SK-N-SH treated with all-trans-retinoic acid at 6 μM for 48 hours (cell line): Measurements from ENCODE around the gene PRDM5.

Experiments
- ATAC-seq: fragments of 200-7000 bp; cut with Tn5 transposase; 3 replicates; pipeline ENCODE4 v1.9.1; 2020; ENCODE audit warnings: mild to moderate bottlenecking, moderate library complexity
- ARNTL ChIP-seq: fragments of 450-650 bp; formaldehyde crosslinking; IDR thresholded peaks from 2 replicates; pipeline ENCODE4 v1.5.0; 2020; ENCODE audit warnings: low read depth, mild to moderate bottlenecking, moderate library complexity, borderline replicate concordance
- BACH2 ChIP-seq: fragments of 250-450 bp; sonication (Bioruptor Pico); IDR thresholded peaks from 2 replicates; pipeline ENCODE4 v1.9.0; 2021; ENCODE audit warnings: mild to moderate bottlenecking, borderline replicate concordance
- CSDC2 ChIP-seq: fragments of 250-450 bp; sonication (Bioruptor Pico); IDR thresholded peaks from 2 replicates; pipeline ENCODE4 v1.5.0; 2020; ENCODE audit warnings: mild to moderate bottlenecking, moderate library complexity
- CSRNP3 ChIP-seq: fragments of 250-450 bp; sonication (Bioruptor Pico); IDR thresholded peaks from 2 replicates; pipeline ENCODE4 v1.5.1; 2021; ENCODE audit warnings: mild to moderate bottlenecking, moderate library complexity
- ESRRG ChIP-seq: fragments of 250-450 bp; sonication (Bioruptor Pico); IDR thresholded peaks from 2 replicates; pipeline ENCODE4 v1.6.1; 2021; ENCODE audit warnings: mild to moderate bottlenecking
- GLIS3 ChIP-seq: fragments of 250-450 bp; sonication (Bioruptor Pico); IDR thresholded peaks from 2 replicates; pipeline ENCODE4 v1.5.0; 2020; ENCODE audit warnings: mild to moderate bottlenecking, moderate library complexity
- ISL1 ChIP-seq: fragments of 250-450 bp; sonication (Bioruptor Pico); IDR thresholded peaks from 2 replicates; pipeline ENCODE4 v2.1.2; 2022; ENCODE audit warnings: mild to moderate bottlenecking, moderate library complexity
- OSR1 ChIP-seq: fragments of 250-450 bp; sonication (Bioruptor Pico); IDR thresholded peaks from 2 replicates; pipeline ENCODE4 v1.8.0; 2022; ENCODE audit warnings: moderate library complexity, mild to moderate bottlenecking, inconsistent platforms
- POU6F1 ChIP-seq: fragments of 250-450 bp; sonication (Bioruptor Pico); IDR thresholded peaks from 2 replicates; pipeline ENCODE4 v1.8.0; 2021; ENCODE audit warnings: low read depth, mild to moderate bottlenecking, moderate library complexity, borderline replicate concordance
- PPARA ChIP-seq: fragments of 250-450 bp; sonication (Bioruptor Pico); IDR thresholded peaks from 2 replicates; pipeline ENCODE4 v1.5.0; 2020; ENCODE audit warnings: mild to moderate bottlenecking, borderline replicate concordance
- RARB ChIP-seq: fragments of 250-450 bp; sonication (Bioruptor Pico); IDR thresholded peaks from 2 replicates; pipeline ENCODE4 v1.8.0; 2021; ENCODE audit warnings: mild to moderate bottlenecking, moderate library complexity
- SNAI2 ChIP-seq: fragments of 250-450 bp; sonication (Bioruptor Pico); IDR thresholded peaks from 2 replicates; pipeline ENCODE4 v1.5.0; 2020; ENCODE audit warnings: mild to moderate bottlenecking, moderate library complexity
- TCF4 ChIP-seq: fragments of 250-450 bp; sonication (Bioruptor Pico); IDR thresholded peaks from 2 replicates; pipeline ENCODE4 v1.8.0; 2021; ENCODE audit warnings: mild to moderate bottlenecking, moderate library complexity, borderline replicate concordance
- TOX ChIP-seq: fragments of 250-450 bp; sonication (Bioruptor Pico); IDR thresholded peaks from 2 replicates; pipeline ENCODE4 v1.8.0; 2021; ENCODE audit warnings: mild to moderate bottlenecking, moderate library complexity, borderline replicate concordance
- TSHZ2 ChIP-seq: fragments of 250-450 bp; sonication (Bioruptor Pico); IDR thresholded peaks from 2 replicates; pipeline ENCODE4 v1.5.0; 2020; ENCODE audit warnings: mild to moderate bottlenecking, moderate library complexity
- ZC3H10 ChIP-seq: fragments of 250-450 bp; sonication (Bioruptor Pico); IDR thresholded peaks from 2 replicates; pipeline ENCODE4 v1.5.1; 2021; ENCODE audit warnings: mild to moderate bottlenecking, moderate library complexity
- ZFP3 ChIP-seq: fragments of 250-450 bp; sonication (Bioruptor Pico); IDR thresholded peaks from 2 replicates; pipeline ENCODE4 v1.5.0; 2020; ENCODE audit warnings: mild to moderate bottlenecking, moderate library complexity
- ZFP30 ChIP-seq: fragments of 450-650 bp; formaldehyde crosslinking; IDR thresholded peaks from 2 replicates; pipeline ENCODE4 v1.5.0; 2022; ENCODE audit warnings: mild to moderate bottlenecking, moderate library complexity
- ZNF565 ChIP-seq: fragments of 450-650 bp; formaldehyde crosslinking; conservative IDR thresholded peaks from 2 replicates; pipeline ENCODE4 v1.5.0; 2020; ENCODE audit warnings: low read depth, mild to moderate bottlenecking, moderate library complexity
- ZNF70 ChIP-seq: fragments of 450-650 bp; formaldehyde crosslinking; IDR thresholded peaks from 2 replicates; pipeline ENCODE4 v1.5.0; 2020; ENCODE audit warnings: mild to moderate bottlenecking, moderate library complexity
- ZNF8 ChIP-seq: fragments of 450-650 bp; formaldehyde crosslinking; IDR thresholded peaks from 2 replicates; pipeline ENCODE4 v1.5.0; 2020; ENCODE audit warnings: mild to moderate bottlenecking, moderate library complexity

Gene PRDM5

GRCh38 chr4:120814886-120815285 is 107.6 kb downstream of the PRDM5 start (continued):
- TF ChIP-seq CSRNP3 (CRISPR knock-in tag) (no peak), GLIS3 (CRISPR knock-in tag) (no peak), POU6F1 (CRISPR knock-in tag) (no peak), ISL1 (CRISPR knock-in tag) (no peak), BACH2 (CRISPR knock-in tag) (no peak), ARNTL (no peak), SNAI2 (CRISPR knock-in tag) (no peak), CSDC2 (CRISPR knock-in tag) (no peak), TCF4 (no peak), ZNF70 (CRISPR knock-in tag) (no peak), PPARA (CRISPR knock-in tag) (no peak), ZFP30 (no peak), RARB (no peak), OSR1 (no peak)

GRCh38 chr4:120812216-120812615 is 110.3 kb downstream of the PRDM5 start:
- no peak for TF ChIP-seq ZNF70 (CRISPR knock-in tag)
- no peak for TF ChIP-seq OSR1
- TF ChIP-seq CSDC2 (CRISPR knock-in tag), result no peak
- no peak for TF ChIP-seq TCF4
- TF ChIP-seq GLIS3 (CRISPR knock-in tag), result no peak
- TF ChIP-seq BACH2 (CRISPR knock-in tag), result no peak
- no peak for TF ChIP-seq ZFP3
- no peak for TF ChIP-seq ZC3H10 (CRISPR knock-in tag)
- TF ChIP-seq TSHZ2 (CRISPR knock-in tag), result no peak
- ATAC-seq, result no peak

- TF ChIP-seq ZNF565 (CRISPR knock-in tag), result no peak
- TF ChIP-seq ARNTL, result no peak
- TF ChIP-seq TOX (CRISPR knock-in tag), result no peak
- no peak for TF ChIP-seq TSHZ2 (CRISPR knock-in tag)
- TF ChIP-seq SNAI2 (CRISPR knock-in tag), result no peak
- TF ChIP-seq BACH2 (CRISPR knock-in tag), result no peak
- TF ChIP-seq PPARA (CRISPR knock-in tag), result no peak
- no peak for ATAC-seq
Measured at GRCh38 chr4:120809518-120809917, 113.0 kb downstream of the PRDM5 start.

- ATAC-seq, result no peak
- TF ChIP-seq CSDC2 (CRISPR knock-in tag) (no peak), ZNF8 (CRISPR knock-in tag) (no peak), OSR1 (no peak), ISL1 (CRISPR knock-in tag) (no peak), RARB (no peak), ZNF565 (CRISPR knock-in tag) (no peak), ZFP3 (no peak), TSHZ2 (CRISPR knock-in tag) (no peak), ZC3H10 (CRISPR knock-in tag) (no peak), POU6F1 (CRISPR knock-in tag) (no peak), ESRRG (CRISPR knock-in tag) (no peak), TCF4 (no peak)
Measured at GRCh38 chr4:120808475-120809141, 113.9 kb downstream of the PRDM5 start.
